GM12878 (cell line): Measurements from ENCODE around the gene PCDH1. TPM values are rescaled to one million over a fixed set of nuclear protein-coding genes. Genes with fewer than 3 reads are reported as not detected.

Experiments
- ATAC-seq: fragments of 200-7000 bp; cut with Tn5 transposase; 3 replicates; pipeline ENCODE4 v1.9.1; 2020; ENCODE audit warnings: mild to moderate bottlenecking, moderate library complexity
- BruUV-seq: library from RNA; stranded (reverse); fragments of 400-500 nt; replicated peaks from 2 replicates; lab custom pipeline; 2021; lab: Mats Ljungman, UMichigan
- CTCF ChIA-PET: fragments of 300-600 bp; sonication (Branson Sonifier 250); formaldehyde crosslinking; extraction: SDS; loops from one replicate; lab custom pipeline; 2021; ENCODE audit warnings: inconsistent platforms; lab: Yijun Ruan, JAX
- POLR2A ChIA-PET: fragments of 350-600 bp; formaldehyde crosslinking; extraction: SDS; loops from one replicate; lab custom pipeline; 2021; ENCODE audit warnings: inconsistent platforms; lab: Charles Lee
- RAD21 ChIA-PET: fragments of 300-600 bp; sonication (Branson Sonifier 250); formaldehyde crosslinking; loops from one replicate; lab custom pipeline; 2023; ENCODE audit warnings: antibody characterized with exemption; ENCODE audit not compliant: unreplicated experiment; lab: Charles Lee
- SMC1A ChIA-PET: fragments of 300-600 bp; sonication (Branson Sonifier 250); formaldehyde crosslinking; loops from one replicate; lab custom pipeline; 2023; ENCODE audit not compliant: unreplicated experiment, uncharacterized antibody; lab: Charles Lee
- DNase-seq: peaks from one replicate; pipeline ENCODE4 v3.0.0-alpha.2; 2011; ENCODE audit warnings: low read depth, low spot score
- FAIRE-seq: peaks from 3 replicates; lab custom pipeline; 2011; peaks lifted over from hg19 to GRCh38; lab: Jason Lieb, UNC
- H2AFZ ChIP-seq: 2 replicates; pipeline ENCODE4 v1.6.0; 2011; ENCODE audit warnings: low read depth, low read length, control low read depth; ENCODE audit not compliant: control insufficient read depth
- H3K27ac ChIP-seq: 2 replicates; pipeline ENCODE4 v1.5.1; 2011; ENCODE audit warnings: control low read depth; ENCODE audit not compliant: control insufficient read depth, insufficient read depth
- H3K27me3 ChIP-seq, 2 experiments: replicated peaks in 1 of 2; 2 replicates each; pipeline versions ENCODE4 v1.6.0 to v1.6.1; 2011; ENCODE audit warnings: low read length in 1 of 2; ENCODE audit not compliant: control insufficient read depth in 2 of 2, insufficient read depth in 2 of 2
- H3K36me3 ChIP-seq, 2 experiments: 2 replicates each; pipeline ENCODE4 v1.5.1; 2011; ENCODE audit warnings: low read length in 1 of 2; ENCODE audit not compliant: control insufficient read depth in 2 of 2, insufficient read depth in 2 of 2
- H3K4me1 ChIP-seq: 2 replicates; pipeline ENCODE4 v1.6.1; 2011; ENCODE audit warnings: mild to moderate bottlenecking, low read length, moderate library complexity, mixed read lengths; ENCODE audit not compliant: control insufficient read depth, insufficient read depth
- H3K4me2 ChIP-seq: 2 replicates; pipeline ENCODE4 v1.6.0; 2011; ENCODE audit warnings: control low read depth; ENCODE audit not compliant: control insufficient read depth, insufficient read depth
- H3K4me3 ChIP-seq: fragments of 200-600 bp; sonication (generic); 2 replicates; pipeline ENCODE4 v1.5.1; 2016
- H3K79me2 ChIP-seq: 2 replicates; pipeline ENCODE4 v1.6.0; 2011; ENCODE audit warnings: low read length; ENCODE audit not compliant: control insufficient read depth, insufficient read depth
- H3K9ac ChIP-seq: 2 replicates; pipeline ENCODE4 v1.8.0; 2011; ENCODE audit warnings: low read length, control low read depth, mixed read lengths; ENCODE audit not compliant: control insufficient read depth, insufficient read depth
- H3K9me3 ChIP-seq: replicated peaks from 3 replicates; pipeline ENCODE4 v1.5.1; 2011; ENCODE audit warnings: mild to moderate bottlenecking, low read length; ENCODE audit not compliant: control insufficient read depth, insufficient read depth
- H4K20me1 ChIP-seq: 2 replicates; pipeline ENCODE4 v1.6.0; 2011; ENCODE audit not compliant: control insufficient read depth, insufficient read depth
- CREM ChIP-seq: IDR thresholded peaks from 2 replicates; pipeline ENCODE4 v1.6.1; 2014; ENCODE audit warnings: antibody characterized with exemption, low read depth
- EED ChIP-seq: sonication (generic); IDR thresholded peaks from 2 replicates; pipeline ENCODE4 v1.6.1; 2016; ENCODE audit warnings: antibody characterized with exemption, low read depth
- EP300 ChIP-seq, 2 experiments: fragments of 150-350 bp in 1 of 2; IDR thresholded peaks; 2 replicates each; pipeline ENCODE4 v1.6.1; 2011 to 2012; ENCODE audit warnings: low read depth in 2 of 2, low read length in 2 of 2, borderline replicate concordance in 1 of 2, improper control_type of control experiment in 1 of 2, inconsistent platforms in 1 of 2; ENCODE audit not compliant: control insufficient read depth in 1 of 2
- MLLT1 ChIP-seq: fragments of 450-650 bp; IDR thresholded peaks from 2 replicates; pipeline ENCODE4 v1.6.1; 2016; ENCODE audit warnings: mild to moderate bottlenecking
- SPI1 ChIP-seq: IDR thresholded peaks from 2 replicates; pipeline ENCODE4 v1.6.1; 2011; ENCODE audit warnings: low read depth, mild to moderate bottlenecking, low read length, moderate library complexity, borderline replicate concordance; ENCODE audit not compliant: insufficient read depth
- STAT3 ChIP-seq: IDR thresholded peaks from 2 replicates; pipeline ENCODE4 v1.6.1; 2011; ENCODE audit warnings: low read depth, low read length, improper control_type of control experiment
- SUPT20H ChIP-seq: IDR thresholded peaks from 2 replicates; pipeline ENCODE4 v1.6.1; 2011; ENCODE audit warnings: low read depth, mild to moderate bottlenecking, low read length, moderate library complexity, borderline replicate concordance; ENCODE audit not compliant: control insufficient read depth
- ZNF207 ChIP-seq: fragments of 450-650 bp; IDR thresholded peaks from 2 replicates; pipeline ENCODE4 v1.6.1; 2014; ENCODE audit warnings: antibody characterized with exemption, mild to moderate bottlenecking, borderline replicate concordance
- WGBS: methylation state at CpG from one replicate; pipeline ENCODE4 v1.1.6; 2016; ENCODE audit warnings: low lambda C conversion rate; ENCODE audit not compliant: insufficient replicate concordance, insufficient coverage; ENCODE audit errors: missing lambda C conversion rate; 5-methylcytosine and 5-hydroxymethylcytosine counted together
- in situ Hi-C: fragments of 300-500 bp; cut with MboI; formaldehyde crosslinking; loops from 9 replicates; pipeline ENCODE4 v1.14.3; 2018; ENCODE audit warnings: mixed read lengths
- intact Hi-C: fragments of 100-400 bp; cut with micrococcal nuclease; formaldehyde crosslinking; loops from one replicate; pipeline ENCODE4 v1.14.2; 2022; ENCODE audit not compliant: unreplicated experiment
- polyA plus RNA-seq, 11 experiments: library from polyadenylated mRNA; depleted of rRNA in 4 of 11; unstranded in 6 of 11; stranded (reverse) in 5 of 11; fragments of >200 nt; fragmentation: Nextera tagmentation in 4 of 11; fragmentation: Illumina TruSeq in 1 of 11; extraction: Ambion mirVana in 4 of 11; extraction: Trizol in 1 of 11; gene quantifications; 1 replicate in 1 of 11; 2 replicates in 10 of 11; pipeline versions ENCODE4 v1.2.1 to v1.2.3, GENCODE V29; 2011 to 2016; ENCODE audit warnings: inconsistent platforms in 2 of 11, missing spikeins in 2 of 11, low read depth in 1 of 11
- total RNA-seq, 4 experiments: library from RNA; depleted of rRNA in 3 of 4; stranded (reverse); fragments of >200 nt in 3 of 4; fragmentation: Illumina TruSeq in 1 of 4; extraction: Trizol in 1 of 4; gene quantifications; 2 replicates each; pipeline versions ENCODE4 v1.2.1 to v1.2.3, GENCODE V29; 2013 to 2021
- TF ChIP-seq, protein P1 (sequence below): IDR thresholded peaks from 2 replicates; pipeline ENCODE4 v1.6.1; 2011; ENCODE audit warnings: low read depth, low read length, improper control_type of control experiment, borderline replicate concordance

PCDH1 gene
- total and polyA plus RNA-seq, 10 of the 15 experiments (the other 5 are each of a cell fraction or from before 2014, with no cell fraction given), result 0.07 to 0.36 (median 0.16) TPM; not detected in 7

DNA sequence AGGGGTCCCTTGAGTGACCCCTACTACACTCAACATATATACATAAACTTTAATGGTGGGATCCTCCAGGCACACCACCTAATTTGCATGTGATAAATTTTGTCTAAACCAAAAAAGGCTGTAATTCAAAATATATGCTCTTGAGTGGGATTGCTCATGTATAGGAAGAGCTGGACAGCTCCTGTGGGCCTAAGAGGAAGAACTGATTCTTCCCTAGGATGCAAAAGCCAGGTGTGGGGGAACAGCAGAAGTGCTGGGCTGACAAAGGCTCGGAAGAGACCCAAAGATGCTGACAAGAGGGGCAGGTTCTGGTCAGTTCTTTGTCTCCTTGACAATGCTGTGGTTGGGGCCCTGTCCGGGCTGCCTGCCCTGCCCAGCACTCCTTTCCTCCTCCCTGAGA lies 43.9 kb downstream of the PCDH1 start:
- ATAC-seq (no peak), DNase-seq (no peak), FAIRE-seq (no peak)
- Histone ChIP-seq H2AFZ (no peak overlapping the region), H4K20me1 (no peaks in the 10 kb centered on the region; the same call in 1 of the 2 replicates), H3K79me2 (no peaks in the 10 kb centered on the region), H3K27me3 (peaks cover 3% of the 10 kb centered on the region in 2 experiments; a peak in 3 of 4 replicates), H3K4me3 (no peak overlapping the region), H3K36me3 (no peaks in the 10 kb centered on the region), H3K9ac (no peak overlapping the region), H3K4me1 (no peaks in the 10 kb centered on the region), H3K27ac (no peak overlapping the region), H3K4me2 (no peak overlapping the region), H3K9me3 (no peaks in the 10 kb centered on the region)
- WGBS, result 0% methylated on average over 2 of the region's 2 CpGs
- ChIA-PET POLR2A (no interaction called here), SMC1A (no interaction called here), RAD21 (no interaction called here), CTCF (interaction anchor here (0.6 to 3.6 kb wide), 2 partner anchors 8 to 170 kb away, joined by 4 to 9 read pairs; no protein-coding TSS in a partner anchor)
- TF ChIP-seq EP300 (IDR thresholded peaks at IDR 0.05; ENCODE audit: borderline replicate concordance in 1 of 2, control insufficient read depth in 1 of 2, low read depth in 2 of 2, low read length in 2 of 2) (no peak), CREM (no peak)
- in situ Hi-C loops, result no loop called here
- BruUV-seq, result no TSS peak
- intact Hi-C loops, result no loop called here

GRCh38 chr5:141832131-141832530 lies 46.1 kb downstream of the PCDH1 start:
- ChIA-PET CTCF (interaction anchor here (1.1 to 2.6 kb wide), 4 partner anchors 15 to 130 kb away, joined by 3 to 6 read pairs (median 4); no protein-coding TSS in a partner anchor), SMC1A (interaction anchor here (0.8 kb wide), 1 partner anchor 128 kb away, joined by 3 read pairs; no protein-coding TSS in a partner anchor), RAD21 (no interaction called here), POLR2A (interaction anchor here (0.5 kb wide), 1 partner anchor 148 kb away, joined by 3 read pairs; no protein-coding TSS in a partner anchor)
- H3K79me2 ChIP-seq, result no peaks in the 10 kb centered on the region
- in situ Hi-C loops (no loop called here), intact Hi-C loops (no loop called here)
- no TSS peak for BruUV-seq
- H3K4me1 ChIP-seq, result no peaks in the 10 kb centered on the region
- H3K36me3 ChIP-seq, result no peaks in the 10 kb centered on the region
- H3K27ac ChIP-seq, result no peak overlapping the region
- H3K9ac ChIP-seq, result no peak overlapping the region
- no peak for ATAC-seq
- no peaks in the 10 kb centered on the region for H3K9me3 ChIP-seq
- no peaks in the 10 kb centered on the region; the same call in 1 of the 2 replicates for H4K20me1 ChIP-seq
- H2AFZ ChIP-seq, result no peak overlapping the region
- FAIRE-seq, result no peak
- H3K4me2 ChIP-seq, result no peak overlapping the region
- no peak overlapping the region for H3K4me3 ChIP-seq
- peaks cover 3 to 4% of the 10 kb centered on the region in 2 experiments; a peak in 3 of 4 replicates for H3K27me3 ChIP-seq
- no peak for DNase-seq
- 53% methylated on average over 4 of the region's 4 CpGs for WGBS
- TF ChIP-seq, protein P1, sequence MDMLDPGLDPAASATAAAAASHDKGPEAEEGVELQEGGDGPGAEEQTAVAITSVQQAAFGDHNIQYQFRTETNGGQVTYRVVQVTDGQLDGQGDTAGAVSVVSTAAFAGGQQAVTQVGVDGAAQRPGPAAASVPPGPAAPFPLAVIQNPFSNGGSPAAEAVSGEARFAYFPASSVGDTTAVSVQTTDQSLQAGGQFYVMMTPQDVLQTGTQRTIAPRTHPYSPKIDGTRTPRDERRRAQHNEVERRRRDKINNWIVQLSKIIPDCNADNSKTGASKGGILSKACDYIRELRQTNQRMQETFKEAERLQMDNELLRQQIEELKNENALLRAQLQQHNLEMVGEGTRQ, result no peak
- no peak for TF ChIP-seq EED
- TF ChIP-seq SPI1, result no peak
- no peak for TF ChIP-seq SUPT20H
- TF ChIP-seq MLLT1, result no peak
- no peak for TF ChIP-seq ZNF207
- no peak for TF ChIP-seq STAT3
